HCT116 (cell line): ENCODE results near the gene CBX1. TPM values are rescaled to one million over a fixed set of nuclear protein-coding genes. Genes with fewer than 3 reads are reported as not detected.
A peak's percentile ranks its signal among the peaks of the same experiment; 100 is the strongest.

Source experiments
- ATAC-seq: fragments of 200-7000 bp; cut with Tn5 transposase; 2 replicates; pipeline ENCODE4 v1.9.1; 2020; ENCODE audit warnings: mild to moderate bottlenecking, moderate library complexity
- BruUV-seq: library from RNA; stranded (reverse); fragments of 400-500 nt; replicated peaks from 2 replicates; lab custom pipeline; 2021; lab: Mats Ljungman, UMichigan
- CTCF ChIA-PET: fragments of 300-600 bp; sonication (Branson Sonifier 250); formaldehyde crosslinking; loops from one replicate; lab custom pipeline; 2021; ENCODE audit warnings: antibody characterized with exemption; lab: Charles Lee
- POLR2A ChIA-PET: fragments of 300-600, 350-600 bp; sonication (Branson Sonifier 250); formaldehyde crosslinking; loops from one replicate; lab custom pipeline; 2021; ENCODE audit warnings: antibody characterized with exemption; lab: Charles Lee
- RAD21 ChIA-PET, 2 experiments: fragments of 300-600 bp; sonication (Branson Sonifier 250); formaldehyde crosslinking; loops; one replicate each; lab custom pipeline; 2023; ENCODE audit warnings: low total read pairs in 2 of 2; ENCODE audit not compliant: uncharacterized antibody in 2 of 2, unreplicated experiment in 2 of 2, low non-redundant PET in 1 of 2; lab: Charles Lee
- DNase-seq: peaks from one replicate; pipeline ENCODE4 v3.0.0-alpha.2; 2010; ENCODE audit warnings: low read depth, low spot score
- H2AFZ ChIP-seq: fragments of 200-600 bp; shearing (Covaris generic), sonication (generic); 2 replicates; pipeline ENCODE4 v1.6.1; 2017; ENCODE audit warnings: low read depth, mixed run types, mixed read lengths, antibody characterized with exemption, low read length; ENCODE audit not compliant: poor library complexity, severe bottlenecking
- H3K27ac ChIP-seq: 2 replicates; pipeline ENCODE4 v1.5.1; 2012; ENCODE audit warnings: low read depth, low read length
- H3K27me3 ChIP-seq: fragments of 200-600 bp; sonication (generic); 2 replicates; pipeline ENCODE4 v1.6.1; 2016; ENCODE audit warnings: mixed run types, low read length, mixed read lengths; ENCODE audit not compliant: insufficient read depth
- H3K36me3 ChIP-seq, 2 experiments: fragments of 200-500 bp in 1 of 2; fragments of 200-600 bp in 1 of 2; sonication (Bioruptor generic) in 1 of 2; sonication (generic) in 1 of 2; 2 replicates each; pipeline versions ENCODE4 v1.5.1 to v1.6.1; 2014 to 2016; ENCODE audit warnings: low read length in 2 of 2, inconsistent platforms in 1 of 2, mixed read lengths in 1 of 2, mixed run types in 1 of 2; ENCODE audit not compliant: insufficient read depth in 2 of 2, control insufficient read depth in 1 of 2
- H3K4me1 ChIP-seq, 2 experiments: fragments of 200-600 bp in 1 of 2; sonication (generic) in 1 of 2; 2 replicates each; pipeline versions ENCODE4 v1.5.1 to v1.6.1; 2012 to 2017; ENCODE audit warnings: low read length in 2 of 2, inconsistent platforms in 1 of 2, mild to moderate bottlenecking in 1 of 2, mixed read lengths in 1 of 2, mixed run types in 1 of 2, moderate library complexity in 1 of 2; ENCODE audit not compliant: insufficient read depth in 2 of 2, control insufficient read depth in 1 of 2
- H3K4me2 ChIP-seq: fragments of 200-600 bp; sonication (generic); 2 replicates; pipeline ENCODE4 v1.6.1; 2017; ENCODE audit warnings: mixed run types, low read length, mixed read lengths
- H3K4me3 ChIP-seq, 2 experiments: fragments of 200-600 bp in 1 of 2; sonication (generic) in 1 of 2; replicated peaks in 1 of 2; 2 replicates each; pipeline ENCODE4 v1.5.1; 2011 to 2016; ENCODE audit warnings: low read length in 2 of 2, control low read depth in 1 of 2, low read depth in 1 of 2, mild to moderate bottlenecking in 1 of 2, mixed read lengths in 1 of 2, mixed run types in 1 of 2
- H3K79me2 ChIP-seq: fragments of 200-600 bp; sonication (generic); 2 replicates; pipeline ENCODE4 v1.6.1; 2017; ENCODE audit warnings: mild to moderate bottlenecking, mixed run types, low read length, moderate library complexity, mixed read lengths; ENCODE audit not compliant: insufficient read depth
- H3K9ac ChIP-seq: fragments of 200-600 bp; sonication (generic); 2 replicates; pipeline ENCODE4 v1.6.1; 2016; ENCODE audit warnings: low read length, mixed read lengths
- H3K9me2 ChIP-seq: fragments of 200-600 bp; sonication (generic), shearing (Covaris generic); 2 replicates; pipeline ENCODE4 v1.6.1; 2017; ENCODE audit warnings: mixed run types, mild to moderate bottlenecking, moderate library complexity; ENCODE audit not compliant: insufficient read depth
- H3K9me3 ChIP-seq, 2 experiments: fragments of 200-500 bp in 1 of 2; fragments of 200-600 bp in 1 of 2; sonication (Bioruptor generic) in 1 of 2; sonication (generic) in 1 of 2; 2 replicates each; pipeline ENCODE4 v1.6.1; 2014 to 2017; ENCODE audit warnings: low read length in 2 of 2, mixed read lengths in 2 of 2, inconsistent platforms in 1 of 2, low read depth in 1 of 2, mild to moderate bottlenecking in 1 of 2, mixed run types in 1 of 2, moderate library complexity in 1 of 2; ENCODE audit not compliant: control insufficient read depth in 1 of 2, insufficient read depth in 1 of 2
- H4K20me1 ChIP-seq: fragments of 200-600 bp; sonication (generic), shearing (Covaris generic); 2 replicates; pipeline ENCODE4 v1.6.1; 2017; ENCODE audit warnings: mixed run types, mild to moderate bottlenecking, moderate library complexity; ENCODE audit not compliant: insufficient read depth
- CEBPB ChIP-seq: IDR thresholded peaks from 2 replicates; pipeline ENCODE4 v1.6.1; 2012; ENCODE audit warnings: low read depth
- FOSL1 ChIP-seq: IDR thresholded peaks from 2 replicates; pipeline ENCODE4 v1.6.1; 2012; ENCODE audit warnings: low read depth
- SRF ChIP-seq: IDR thresholded peaks from 2 replicates; pipeline ENCODE4 v1.6.1; 2012; ENCODE audit warnings: low read depth
- YY1 ChIP-seq: IDR thresholded peaks from 2 replicates; pipeline ENCODE4 v1.6.1; 2011; ENCODE audit warnings: low read length, low read depth, moderate library complexity, mild to moderate bottlenecking; ENCODE audit not compliant: insufficient replicate concordance; ENCODE audit errors: extremely low read depth
- ZBTB33 ChIP-seq: IDR thresholded peaks from 2 replicates; pipeline ENCODE4 v1.6.1; 2011; ENCODE audit warnings: mild to moderate bottlenecking, low read length, moderate library complexity; ENCODE audit not compliant: insufficient replicate concordance; ENCODE audit errors: extremely low read depth
- ZFX ChIP-seq: fragments of 450-650 bp; IDR thresholded peaks from 2 replicates; pipeline ENCODE4 v1.6.1; 2017
- intact Hi-C: fragments of 100-400 bp; cut with micrococcal nuclease; formaldehyde crosslinking; loops from 2 replicates; pipeline ENCODE4 v1.10.0; 2022
- total RNA-seq: library from RNA; stranded (reverse); gene quantifications from one replicate; pipeline ENCODE4 v1.2.1, GENCODE V29; 2021; ENCODE audit not compliant: unreplicated experiment

The CBX1 gene
- total RNA-seq, 1 experiment from 2014 or later, result 136 TPM

- TF ChIP-seq ZBTB33 (peak; percentile 60), SRF (no peak), CEBPB (no peak)
Measured at GRCh38 chr17:48107137-48108055, 6.1 kb upstream of the CBX1 start, which contains the start of gene SNX11 (continued).

- Histone ChIP-seq H3K36me3 (no peaks in the 10 kb centered on the region), H4K20me1 (no peaks in the 10 kb centered on the region), H3K4me1 (peaks cover 3 to 19% of the 10 kb centered on the region in 2 experiments; a peak in 3 of 4 replicates), H3K9me2 (no peaks in the 10 kb centered on the region), H3K9ac (peak overlapping the region; percentile 81), H3K4me3 (peak overlapping the region; percentile 82 to 94), H3K4me2 (peak overlapping the region; percentile 97), H2AFZ (peak overlapping the region; percentile 91), H3K79me2 (peaks cover 39% of the 10 kb centered on the region), H3K9me3 (peaks cover 0 to 4% of the 10 kb centered on the region in 2 experiments; a peak in 1 of 4 replicates), H3K27me3 (no peaks in the 10 kb centered on the region), H3K27ac (peak overlapping the region; percentile 93)
- TF ChIP-seq FOSL1 (no peak), ZFX (no peak), YY1 (no peak)
- ChIA-PET RAD21 (no interaction called here), POLR2A (interaction anchor here (1.3 to 2.7 kb wide), 5 partner anchors 9 to 58 kb away, joined by 4 to 14 read pairs (median 5); partner anchors contain the start of gene NFE2L1), CTCF (interaction anchor here (0.7 to 2.3 kb wide), 4 partner anchors 9 to 81 kb away, joined by 3 to 11 read pairs (median 4); no protein-coding TSS in a partner anchor)
- intact Hi-C loops, result no loop called here
- DNase-seq, result no peak
- BruUV-seq, result no TSS peak
- ATAC-seq, result no peak
Measured at GRCh38 chr17:48106802-48107136, 5.5 kb upstream of the CBX1 start.
